NCI-H1092 (cell line): ENCODE measurements around the gene NR2C2AP.
A peak's percentile ranks its signal among the peaks of the same experiment; 100 is the strongest.
"Not testable (repeated sequence)": the region's sequence is repeated elsewhere in the genome, so short reads cannot be mapped to it uniquely, and the experiment has no call there.

Experiments
- DNase-seq: peaks from one replicate; lab custom pipeline; 2025; lab: John Stamatoyannopoulos, UW

NR2C2AP gene

DNA sequence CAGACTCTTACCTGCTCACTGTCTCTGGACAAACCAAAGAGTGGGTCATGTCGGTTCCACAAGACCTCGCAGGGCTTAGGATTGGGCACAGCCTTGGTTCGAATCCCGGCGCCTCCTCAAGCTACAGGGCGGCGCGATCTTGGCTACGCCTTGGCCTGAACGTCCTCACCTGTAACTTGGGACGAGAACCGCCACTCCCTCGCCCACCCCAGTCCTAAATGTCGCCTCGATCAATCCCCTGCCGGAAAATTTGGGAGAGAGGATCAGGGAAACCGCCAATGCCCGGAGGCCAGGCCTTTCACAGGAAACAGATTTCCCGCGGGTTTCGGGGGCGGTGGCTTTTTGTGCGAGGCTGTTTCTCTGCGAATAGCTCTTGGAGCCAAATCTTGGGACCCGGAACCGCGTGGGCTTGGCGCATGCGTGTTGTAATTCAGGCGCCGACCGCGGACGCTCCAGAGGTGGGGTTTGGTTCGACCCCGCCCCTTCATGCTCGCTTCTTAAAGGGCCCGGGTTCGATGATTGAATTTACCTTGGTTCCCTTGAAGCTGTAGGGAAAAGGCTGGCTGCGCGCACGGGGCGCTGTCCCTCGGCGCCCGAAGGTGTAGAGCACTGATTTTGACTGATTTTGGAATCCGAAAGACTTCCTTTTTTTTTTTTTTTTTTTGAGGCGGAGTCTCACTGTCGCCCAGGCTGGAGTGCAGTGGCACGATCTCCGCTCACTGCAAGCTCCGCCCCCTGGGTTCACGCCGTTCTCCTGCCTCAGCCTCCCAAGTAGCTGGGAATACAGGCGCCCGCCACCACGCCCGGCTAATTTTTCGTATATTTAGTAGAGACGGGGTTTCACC is at the start of gene NR2C2AP:
Gene NR2C2AP, minus strand, starts transcription at position 403 of the 845 bp plus-strand sequence. Its CDS starts 354 bp downstream, at position 49.
- peak; percentile 77 for DNase-seq

- DNase-seq: no peak
These were observed 47.1 kb upstream of the NR2C2AP start for GRCh38 chr19:19250196-19250801.

GRCh38 chr19:19240476-19240875 is 37.3 kb upstream of the NR2C2AP start:
- no peak for DNase-seq

- no peak for DNase-seq
These were observed 36.5 kb upstream of the NR2C2AP start for GRCh38 chr19:19239675-19240074.

DNA sequence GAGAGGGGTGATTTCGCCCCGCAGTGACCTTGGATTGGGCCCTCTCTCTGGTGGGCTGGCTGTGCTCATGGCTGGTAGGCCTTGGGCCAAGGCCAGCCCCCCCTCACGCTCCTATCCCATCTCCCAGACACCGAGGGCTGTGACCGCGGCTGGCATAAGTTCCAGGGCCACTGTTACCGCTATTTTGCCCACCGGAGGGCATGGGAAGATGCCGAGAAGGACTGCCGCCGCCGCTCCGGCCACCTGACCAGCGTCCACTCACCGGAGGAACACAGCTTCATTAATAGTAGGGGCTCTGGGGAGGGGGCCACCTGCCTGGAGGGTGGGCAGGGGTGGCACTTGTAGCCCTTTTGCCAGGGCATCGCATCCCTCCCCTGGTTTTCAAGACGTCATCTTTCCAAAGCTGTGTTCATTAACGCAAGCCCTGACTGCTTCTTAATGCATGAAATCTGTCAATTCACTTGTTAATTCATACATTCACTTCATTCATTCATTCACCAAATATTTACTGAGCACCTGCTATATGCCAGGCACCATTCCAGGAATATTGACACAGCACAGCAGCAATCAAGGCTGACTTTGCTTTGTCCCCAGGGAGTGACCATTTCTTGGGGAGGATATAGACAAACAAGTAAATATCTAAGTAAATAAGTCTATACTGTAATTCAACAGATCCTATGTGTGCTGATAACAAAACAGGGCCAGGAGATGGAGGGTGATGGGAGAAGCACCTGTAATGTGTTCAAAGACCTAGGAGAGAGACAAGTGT is 35.1 kb upstream of the NR2C2AP start:
- DNase-seq: no peak

DNA sequence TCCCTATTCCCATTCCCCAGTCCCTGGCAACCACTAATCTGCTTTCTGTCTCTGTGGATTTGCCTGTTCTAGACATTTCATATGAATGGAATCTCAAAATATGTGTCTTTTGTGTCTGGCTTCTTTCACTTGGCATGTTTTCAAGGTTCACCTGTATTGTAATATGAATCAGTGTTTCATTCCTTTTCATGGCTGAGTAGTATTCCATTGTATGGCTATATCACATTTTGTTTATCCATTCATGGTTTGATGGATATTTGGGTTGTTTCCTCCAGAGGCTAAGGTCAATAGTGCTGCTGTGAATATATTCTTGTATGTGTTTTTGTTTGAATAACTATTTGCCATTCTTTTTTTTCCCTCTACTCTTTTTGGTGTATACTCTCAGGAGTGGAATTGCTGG is 33.0 kb upstream of the NR2C2AP start:
- DNase-seq: no peak

DNA sequence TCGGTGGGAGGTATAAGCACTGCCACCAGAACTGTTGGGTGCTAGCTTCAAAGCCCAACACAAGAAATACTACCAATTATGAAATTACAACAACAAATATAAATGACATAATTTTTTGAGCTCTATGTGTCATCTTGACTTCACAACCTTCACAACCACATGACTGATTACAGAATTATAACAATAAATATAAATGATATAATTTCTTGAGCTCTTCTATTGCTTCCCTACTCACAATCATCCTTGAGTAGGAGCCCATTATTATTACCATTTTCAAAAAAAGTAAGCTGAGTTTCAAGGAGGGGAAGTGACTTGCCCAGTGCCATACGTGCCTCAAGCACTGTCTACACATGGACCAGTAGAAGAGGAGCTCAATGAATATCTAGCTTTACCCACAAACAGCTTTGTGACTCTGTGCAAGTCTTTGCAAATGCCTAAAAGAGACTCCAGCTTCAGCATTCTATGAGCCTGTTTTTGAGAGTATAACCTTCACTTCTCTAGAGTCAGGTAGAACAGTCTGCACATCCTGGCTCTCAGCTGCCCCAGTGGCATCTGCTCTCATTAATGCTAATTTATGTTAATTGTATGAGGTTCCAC is 31.1 kb upstream of the NR2C2AP start:
- no peak for DNase-seq

DNA sequence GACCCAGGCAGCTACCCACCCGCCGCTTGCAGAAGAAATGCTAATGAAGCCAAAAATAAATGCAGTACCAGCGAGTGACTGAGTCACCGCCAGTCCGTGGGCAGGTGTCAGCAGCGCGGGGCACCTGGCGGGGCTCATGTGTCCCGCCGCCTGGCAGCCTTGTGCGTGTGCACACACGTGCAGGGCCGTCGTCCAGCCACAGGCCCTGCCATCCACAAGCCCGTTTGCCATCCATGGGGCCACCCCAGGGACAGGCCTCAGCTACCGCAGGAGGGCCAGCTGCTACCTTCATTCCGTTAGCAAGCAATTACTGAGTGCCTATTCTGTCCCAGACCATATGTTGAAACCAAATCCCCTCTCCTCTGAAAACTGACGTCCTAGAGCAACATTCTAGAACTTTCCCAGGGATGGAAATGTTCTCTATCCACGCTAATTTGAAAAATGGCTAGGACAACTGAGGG is 29.1 kb upstream of the NR2C2AP start:
- no peak for DNase-seq

DNA sequence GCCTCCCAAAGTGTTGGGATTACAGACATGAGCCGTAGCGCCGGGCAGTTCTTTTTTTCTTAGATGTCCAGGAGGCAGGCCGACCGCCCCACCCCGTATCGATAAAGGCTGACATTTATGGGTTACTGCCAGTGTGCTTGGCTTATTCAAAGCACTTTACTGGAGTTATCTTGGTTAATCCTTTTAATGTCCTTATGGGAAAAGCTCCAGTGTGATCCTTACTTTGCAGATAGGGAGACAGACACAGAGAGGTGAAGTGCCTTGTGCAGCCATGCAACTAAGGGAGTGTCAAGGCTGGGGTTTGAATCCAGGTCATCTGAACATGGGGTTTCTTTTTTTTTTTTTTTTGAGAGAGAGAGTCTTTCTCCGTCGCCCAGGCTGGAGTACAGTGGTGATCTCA is 27.8 kb upstream of the NR2C2AP start:
- no peak for DNase-seq

- DNase-seq: no peak
These were observed 26.5 kb upstream of the NR2C2AP start for GRCh38 chr19:19229701-19230100.

DNA sequence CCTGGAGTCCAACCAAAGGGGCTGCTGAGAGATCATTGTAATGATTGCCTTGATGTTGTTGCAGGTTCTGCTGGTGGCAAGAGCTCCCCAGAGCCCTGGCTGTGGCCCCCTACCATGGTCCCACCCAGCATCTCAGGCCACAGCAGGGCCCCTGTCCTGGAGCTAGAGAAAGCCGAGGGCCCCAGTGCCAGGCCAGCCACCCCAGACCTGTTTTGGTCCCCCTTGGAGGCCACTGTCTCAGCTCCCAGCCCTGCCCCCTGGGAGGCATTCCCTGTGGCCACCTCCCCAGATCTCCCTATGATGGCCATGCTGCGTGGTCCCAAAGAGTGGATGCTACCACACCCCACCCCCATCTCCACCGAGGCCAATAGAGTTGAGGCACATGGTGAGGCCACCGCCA is 24.0 kb upstream of the NR2C2AP start:
- no peak for DNase-seq

GRCh38 chr19:19226663-19227062 is 23.4 kb upstream of the NR2C2AP start:
- DNase-seq: no peak

GRCh38 chr19:19226204-19226603 is 23.0 kb upstream of the NR2C2AP start:
- DNase-seq: no peak

- DNase-seq: no peak
These were observed 21.8 kb upstream of the NR2C2AP start for GRCh38 chr19:19224852-19225494.

DNA sequence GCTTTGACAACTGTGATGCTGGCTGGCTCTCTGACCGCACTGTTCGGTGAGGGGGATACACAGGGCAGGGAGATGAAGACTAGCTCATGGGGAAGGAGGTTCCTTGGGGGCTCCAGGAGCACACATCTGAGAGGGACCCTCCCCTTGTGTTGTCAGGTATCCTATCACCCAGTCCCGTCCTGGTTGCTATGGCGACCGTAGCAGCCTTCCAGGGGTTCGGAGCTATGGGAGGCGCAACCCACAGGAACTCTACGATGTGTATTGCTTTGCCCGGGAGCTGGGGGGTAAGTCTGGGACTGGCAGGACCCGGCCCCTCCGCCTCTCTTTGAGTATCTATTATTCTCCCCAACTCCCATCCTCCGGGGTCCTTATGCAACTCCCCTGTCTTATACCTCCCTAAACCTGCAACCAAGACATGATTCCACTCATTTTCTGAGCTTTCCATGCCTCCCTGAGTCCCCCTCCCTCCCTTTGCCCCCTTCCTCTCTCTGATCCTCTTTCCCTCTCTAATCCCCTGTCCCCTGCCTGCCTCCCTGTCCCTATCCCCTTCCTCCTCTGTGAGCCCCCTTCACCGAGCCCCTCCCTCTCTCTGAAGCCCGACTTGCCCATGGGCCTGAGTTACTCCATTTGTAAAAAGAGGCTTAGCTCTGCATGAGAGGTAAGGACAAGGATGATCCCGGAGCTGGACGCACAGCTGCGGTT is 21.1 kb upstream of the NR2C2AP start:
- no peak for DNase-seq

- no peak for DNase-seq
These were observed 20.4 kb upstream of the NR2C2AP start for GRCh38 chr19:19223636-19224035.

DNA sequence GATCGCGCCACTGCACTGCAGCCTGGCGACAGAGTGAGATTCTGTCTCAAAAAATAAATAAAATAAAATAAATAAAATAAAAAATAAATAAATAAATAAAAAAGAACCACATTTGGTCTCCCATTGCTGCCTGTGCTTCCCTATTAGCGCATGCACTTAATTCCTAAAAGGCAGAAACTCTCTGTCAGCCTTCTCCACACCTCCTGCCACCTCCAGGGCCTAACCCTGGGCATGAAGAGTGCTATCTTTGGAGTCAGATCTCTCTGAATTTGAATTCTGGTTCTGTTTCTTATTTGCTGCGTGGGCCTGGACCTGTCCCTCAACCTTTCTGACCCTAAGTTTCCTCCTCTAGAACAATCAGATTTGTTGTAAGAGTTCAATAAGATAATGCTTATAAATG is 19.8 kb upstream of the NR2C2AP start:
- DNase-seq: no peak

- DNase-seq: not testable (repeated sequence)
These were observed 17.8 kb upstream of the NR2C2AP start for GRCh38 chr19:19221000-19221399.

GRCh38 chr19:19218911-19219310 is 15.7 kb upstream of the NR2C2AP start:
- no peak for DNase-seq

- no peak for DNase-seq
These were observed 13.9 kb upstream of the NR2C2AP start for GRCh38 chr19:19217099-19217498.

DNA sequence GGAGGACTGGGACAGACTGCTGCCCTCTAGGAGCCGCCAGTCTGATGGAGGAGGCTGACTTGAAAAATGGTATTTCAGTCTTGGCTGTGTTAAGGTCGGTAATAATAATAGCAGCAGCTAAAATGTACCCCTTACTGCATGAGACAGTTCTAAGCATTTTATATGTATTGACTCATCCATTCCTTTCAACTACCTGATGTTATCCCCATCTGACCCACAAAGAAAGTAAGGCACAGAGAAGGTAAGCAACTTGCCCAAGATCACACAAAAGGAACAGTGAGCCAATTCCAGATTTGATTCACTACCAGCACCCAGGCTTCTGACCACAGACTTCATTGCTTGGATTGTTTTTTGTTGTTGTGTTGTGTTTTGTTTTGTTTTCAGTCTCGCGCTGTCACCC is 12.6 kb upstream of the NR2C2AP start:
- no peak for DNase-seq
